ENCODE measurements around the gene OAT.

Gene OAT

DNA sequence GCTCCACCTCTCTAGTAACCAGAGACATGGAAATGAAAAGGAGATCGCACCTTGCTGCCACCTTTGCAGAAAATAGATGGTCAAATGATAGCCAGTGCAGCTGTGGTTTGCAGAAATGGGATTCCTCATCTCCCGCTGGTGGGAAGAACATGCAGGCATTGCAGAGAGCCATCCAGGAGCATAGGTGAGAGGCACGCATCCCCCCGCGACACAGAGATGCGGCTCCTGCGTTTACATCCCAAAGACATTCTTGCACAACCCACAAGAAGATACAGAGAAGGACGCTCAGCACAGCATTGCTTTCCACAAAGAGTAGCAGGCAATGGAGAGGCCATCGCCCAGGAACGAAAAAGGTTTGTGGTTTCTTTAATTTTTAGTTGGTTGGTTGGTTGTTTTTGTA is 56.2 kb downstream of the OAT start:
- no peak overlapping the region for H3K4me3 ChIP-seq (ENCODE audit: low read length, poor library complexity, severe bottlenecking)
- no peak overlapping the region for H2AFZ ChIP-seq (ENCODE audit: low read length)
- no peaks in the 10 kb centered on the region for H3K9me2 ChIP-seq (replicated peaks; ENCODE audit: low read depth, low read length)
- no peaks in the 10 kb centered on the region for H4K20me1 ChIP-seq (ENCODE audit: insufficient read depth, low read length, poor library complexity, severe bottlenecking)
- H3F3A ChIP-seq (ENCODE audit: low read depth), result no peaks in the 10 kb centered on the region
- TF ChIP-seq EZH2phosphoT487 (IDR thresholded peaks at IDR 0.05; ENCODE audit: borderline replicate concordance), result no peak
- TF ChIP-seq, protein P1, sequence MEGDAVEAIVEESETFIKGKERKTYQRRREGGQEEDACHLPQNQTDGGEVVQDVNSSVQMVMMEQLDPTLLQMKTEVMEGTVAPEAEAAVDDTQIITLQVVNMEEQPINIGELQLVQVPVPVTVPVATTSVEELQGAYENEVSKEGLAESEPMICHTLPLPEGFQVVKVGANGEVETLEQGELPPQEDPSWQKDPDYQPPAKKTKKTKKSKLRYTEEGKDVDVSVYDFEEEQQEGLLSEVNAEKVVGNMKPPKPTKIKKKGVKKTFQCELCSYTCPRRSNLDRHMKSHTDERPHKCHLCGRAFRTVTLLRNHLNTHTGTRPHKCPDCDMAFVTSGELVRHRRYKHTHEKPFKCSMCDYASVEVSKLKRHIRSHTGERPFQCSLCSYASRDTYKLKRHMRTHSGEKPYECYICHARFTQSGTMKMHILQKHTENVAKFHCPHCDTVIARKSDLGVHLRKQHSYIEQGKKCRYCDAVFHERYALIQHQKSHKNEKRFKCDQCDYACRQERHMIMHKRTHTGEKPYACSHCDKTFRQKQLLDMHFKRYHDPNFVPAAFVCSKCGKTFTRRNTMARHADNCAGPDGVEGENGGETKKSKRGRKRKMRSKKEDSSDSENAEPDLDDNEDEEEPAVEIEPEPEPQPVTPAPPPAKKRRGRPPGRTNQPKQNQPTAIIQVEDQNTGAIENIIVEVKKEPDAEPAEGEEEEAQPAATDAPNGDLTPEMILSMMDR (conservative IDR thresholded peaks at IDR 0.05; ENCODE audit: low read length), result no peak
- H3K9ac ChIP-seq (ENCODE audit: low read depth, low read length, poor library complexity, severe bottlenecking), result no peak overlapping the region
- no peaks in the 10 kb centered on the region for H3K27me3 ChIP-seq (ENCODE audit: insufficient read depth, low read length, poor library complexity, severe bottlenecking)
- H3K36me3 ChIP-seq (ENCODE audit: insufficient read depth, low read length), result no peaks in the 10 kb centered on the region
- H3K9me3 ChIP-seq (ENCODE audit: insufficient read depth, low read depth, low read length), result no peaks in the 10 kb centered on the region; the same call in 1 of the 2 replicates
- H3K4me1 ChIP-seq (ENCODE audit: insufficient read depth, low read length, poor library complexity, severe bottlenecking), result peaks cover 11% of the 10 kb centered on the region
- H3K79me2 ChIP-seq (ENCODE audit: insufficient read depth, low read length), result no peaks in the 10 kb centered on the region
- H3K4me2 ChIP-seq (ENCODE audit: low read depth, low read length, poor library complexity, severe bottlenecking), result no peak overlapping the region

DNA sequence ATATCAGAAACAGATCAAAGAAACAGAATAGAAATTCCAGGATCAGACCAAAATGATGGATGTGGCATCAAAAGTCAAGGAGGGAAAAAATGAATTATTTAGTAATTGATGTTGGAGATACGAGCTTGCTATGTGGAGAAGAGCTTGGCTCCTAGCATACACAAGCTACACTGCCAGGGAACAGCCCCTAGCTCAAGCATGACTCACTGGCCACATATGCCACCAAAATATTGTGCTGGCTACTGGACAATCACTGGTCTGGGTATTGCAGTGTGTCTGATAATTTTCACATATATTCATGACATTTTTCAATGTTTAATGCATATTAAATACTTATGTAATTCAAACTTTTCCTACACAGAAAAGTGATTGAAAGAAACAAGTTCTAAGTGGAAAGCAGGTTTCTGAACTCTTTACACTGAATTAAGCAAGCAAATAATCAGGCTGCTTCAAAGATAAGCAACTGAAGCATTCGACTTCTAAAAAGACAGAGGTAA is 59.3 kb downstream of the OAT start:
- no peak for TF ChIP-seq EZH2phosphoT487 (IDR thresholded peaks at IDR 0.05; ENCODE audit: borderline replicate concordance)
- TF ChIP-seq, protein P1 (conservative IDR thresholded peaks at IDR 0.05; ENCODE audit: low read length), result no peak
- H3K36me3 ChIP-seq (ENCODE audit: insufficient read depth, low read length), result no peaks in the 10 kb centered on the region
- no peaks in the 10 kb centered on the region for H3K9me2 ChIP-seq (replicated peaks; ENCODE audit: low read depth, low read length)
- H3K4me2 ChIP-seq (ENCODE audit: low read depth, low read length, poor library complexity, severe bottlenecking), result no peak overlapping the region
- H2AFZ ChIP-seq (ENCODE audit: low read length), result no peak overlapping the region
- H3K4me1 ChIP-seq (ENCODE audit: insufficient read depth, low read length, poor library complexity, severe bottlenecking), result peaks cover 4% of the 10 kb centered on the region
- H3K79me2 ChIP-seq (ENCODE audit: insufficient read depth, low read length), result no peaks in the 10 kb centered on the region
- H3F3A ChIP-seq (ENCODE audit: low read depth), result no peaks in the 10 kb centered on the region; the same call in 1 of the 2 replicates
- no peaks in the 10 kb centered on the region for H3K27me3 ChIP-seq (ENCODE audit: insufficient read depth, low read length, poor library complexity, severe bottlenecking)
- H3K9ac ChIP-seq (ENCODE audit: low read depth, low read length, poor library complexity, severe bottlenecking), result no peak overlapping the region
- H4K20me1 ChIP-seq (ENCODE audit: insufficient read depth, low read length, poor library complexity, severe bottlenecking), result no peaks in the 10 kb centered on the region
- H3K4me3 ChIP-seq (ENCODE audit: low read length, poor library complexity, severe bottlenecking), result no peak overlapping the region
- no peaks in the 10 kb centered on the region; the same call in 1 of the 2 replicates for H3K9me3 ChIP-seq (ENCODE audit: insufficient read depth, low read depth, low read length)

DNA sequence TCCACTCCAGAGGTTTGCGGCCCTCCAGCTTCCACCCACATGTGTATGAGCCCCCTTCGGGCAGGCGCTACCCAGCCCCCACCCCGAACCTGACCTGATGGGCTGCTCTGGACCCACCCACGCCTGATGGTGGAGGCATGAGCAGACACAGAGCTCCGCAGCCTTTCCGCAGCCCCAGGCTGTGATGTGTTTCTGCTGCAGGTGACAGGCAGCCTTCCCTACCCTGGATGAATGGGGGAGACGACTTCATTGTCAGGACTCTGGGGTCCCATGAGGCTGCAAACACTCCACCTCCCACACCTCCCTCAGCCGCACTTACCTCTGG is 61.2 kb downstream of the OAT start:
- H2AFZ ChIP-seq (ENCODE audit: low read length), result no peak overlapping the region
- H3K79me2 ChIP-seq (ENCODE audit: insufficient read depth, low read length), result no peaks in the 10 kb centered on the region
- H3K4me3 ChIP-seq (ENCODE audit: low read length, poor library complexity, severe bottlenecking), result no peak overlapping the region
- TF ChIP-seq EZH2phosphoT487 (IDR thresholded peaks at IDR 0.05; ENCODE audit: borderline replicate concordance), result no peak
- TF ChIP-seq, protein P1 (conservative IDR thresholded peaks at IDR 0.05; ENCODE audit: low read length), result no peak
- no peaks in the 10 kb centered on the region; the same call in 1 of the 2 replicates for H3K9me3 ChIP-seq (ENCODE audit: insufficient read depth, low read depth, low read length)
- no peaks in the 10 kb centered on the region for H3K27me3 ChIP-seq (ENCODE audit: insufficient read depth, low read length, poor library complexity, severe bottlenecking)
- no peaks in the 10 kb centered on the region for H3K9me2 ChIP-seq (replicated peaks; ENCODE audit: low read depth, low read length)
- no peaks in the 10 kb centered on the region; the same call in 1 of the 2 replicates for H3F3A ChIP-seq (ENCODE audit: low read depth)
- H3K9ac ChIP-seq (ENCODE audit: low read depth, low read length, poor library complexity, severe bottlenecking), result no peak overlapping the region
- no peaks in the 10 kb centered on the region for H4K20me1 ChIP-seq (ENCODE audit: insufficient read depth, low read length, poor library complexity, severe bottlenecking)
- peaks cover 5% of the 10 kb centered on the region for H3K4me1 ChIP-seq (ENCODE audit: insufficient read depth, low read length, poor library complexity, severe bottlenecking)
- no peaks in the 10 kb centered on the region for H3K36me3 ChIP-seq (ENCODE audit: insufficient read depth, low read length)
- no peak overlapping the region for H3K4me2 ChIP-seq (ENCODE audit: low read depth, low read length, poor library complexity, severe bottlenecking)

All from Loucy (cell line).